WTC11 (cell line): Measurements from ENCODE around the gene CDH12. TPM values are rescaled to one million over a fixed set of nuclear protein-coding genes. Genes with fewer than 3 reads are reported as not detected.

Experiments used
- ATAC-seq: fragments of 200-7000 bp; cut with Tn5 transposase; 2 replicates; pipeline ENCODE4 v1.10.0; 2021; ENCODE audit warnings: mild to moderate bottlenecking, moderate library complexity
- CTCF ChIA-PET: fragments of 300-600 bp; sonication (Branson Sonifier 250); formaldehyde crosslinking; loops from one replicate; lab custom pipeline; 2021; ENCODE audit warnings: antibody characterized with exemption; lab: Charles Lee
- POLR2A ChIA-PET: fragments of 350-600 bp; sonication (Branson Sonifier 250); formaldehyde crosslinking; loops from one replicate; lab custom pipeline; 2021; ENCODE audit warnings: antibody characterized with exemption; lab: Charles Lee
- DNase-seq: peaks from one replicate; pipeline ENCODE4 v3.0.0; 2021; ENCODE audit warnings: low spot score
- H3K27ac Mint-ChIP-seq: 2 replicates; pipeline ENCODE4 v1.8.0; 2021; ENCODE audit warnings: mixed read lengths
- H3K27me3 Mint-ChIP-seq: 2 replicates; pipeline ENCODE4 v1.8.0; 2021; ENCODE audit warnings: low read depth, mild to moderate bottlenecking, moderate library complexity, mixed read lengths
- H3K36me3 Mint-ChIP-seq: 2 replicates; pipeline ENCODE4 v1.8.0; 2021; ENCODE audit warnings: mixed read lengths
- H3K4me1 Mint-ChIP-seq: 2 replicates; pipeline ENCODE4 v1.8.0; 2022; ENCODE audit warnings: mixed read lengths
- H3K4me3 Mint-ChIP-seq: 2 replicates; pipeline ENCODE4 v1.8.0; 2021; ENCODE audit warnings: mild to moderate bottlenecking, moderate library complexity, mixed read lengths
- H3K9me3 Mint-ChIP-seq: 2 replicates; pipeline ENCODE4 v1.8.0; 2021; ENCODE audit warnings: mixed read lengths
- AFF4 ChIP-seq: sonication (generic); formaldehyde crosslinking; IDR thresholded peaks from 2 replicates; pipeline ENCODE4 v1.8.1; 2023; ENCODE audit warnings: mild to moderate bottlenecking, missing genetic modification reagents, borderline replicate concordance
- ATF1 ChIP-seq: sonication (generic); formaldehyde crosslinking; IDR thresholded peaks from 2 replicates; pipeline ENCODE4 v1.8.1; 2023; ENCODE audit warnings: mild to moderate bottlenecking, moderate library complexity, missing genetic modification reagents
- ATF3 ChIP-seq: sonication (generic); formaldehyde crosslinking; conservative IDR thresholded peaks from 2 replicates; pipeline ENCODE4 v1.8.1; 2022; ENCODE audit warnings: mild to moderate bottlenecking, missing genetic modification reagents
- CREB1 ChIP-seq: sonication (generic); formaldehyde crosslinking; IDR thresholded peaks from 2 replicates; pipeline ENCODE4 v1.8.0; 2023; ENCODE audit warnings: mild to moderate bottlenecking, missing genetic modification reagents
- E2F5 ChIP-seq: sonication (generic); formaldehyde crosslinking; IDR thresholded peaks from 2 replicates; pipeline ENCODE4 v1.8.1; 2022; ENCODE audit warnings: mild to moderate bottlenecking, moderate library complexity, missing genetic modification reagents
- EMX1 ChIP-seq: fragments of 250-450 bp; sonication (Bioruptor Pico); IDR thresholded peaks from 2 replicates; pipeline ENCODE4 v1.8.0; 2021; ENCODE audit warnings: mild to moderate bottlenecking
- FOXK1 ChIP-seq: sonication (generic); formaldehyde crosslinking; IDR thresholded peaks from 2 replicates; pipeline ENCODE4 v1.8.0; 2022; ENCODE audit warnings: mild to moderate bottlenecking, moderate library complexity, missing genetic modification reagents
- GTF2I ChIP-seq: fragments of 250-450 bp; sonication (Bioruptor Pico); conservative IDR thresholded peaks from 2 replicates; pipeline ENCODE4 v1.4.0; 2021; ENCODE audit warnings: mild to moderate bottlenecking
- IRF1 ChIP-seq: sonication (generic); formaldehyde crosslinking; IDR thresholded peaks from 2 replicates; pipeline ENCODE4 v1.8.0; 2023; ENCODE audit warnings: missing genetic modification reagents
- MXD4 ChIP-seq: fragments of 250-450 bp; sonication (Bioruptor Pico); IDR thresholded peaks from 2 replicates; pipeline ENCODE4 v1.8.0; 2021; ENCODE audit warnings: mild to moderate bottlenecking, moderate library complexity, borderline replicate concordance
- NR1H2 ChIP-seq: sonication (generic); formaldehyde crosslinking; IDR thresholded peaks from 2 replicates; pipeline ENCODE4 v1.9.0; 2021; ENCODE audit warnings: mild to moderate bottlenecking, moderate library complexity, missing genetic modification reagents
- OVOL2 ChIP-seq: fragments of 250-450 bp; sonication (Bioruptor Pico); IDR thresholded peaks from 2 replicates; pipeline ENCODE4 v1.9.0; 2021; ENCODE audit warnings: mild to moderate bottlenecking, borderline replicate concordance
- PRDM15 ChIP-seq: sonication (generic); formaldehyde crosslinking; IDR thresholded peaks from 2 replicates; pipeline ENCODE4 v1.8.0; 2022; ENCODE audit warnings: missing genetic modification reagents
- RELA ChIP-seq: sonication (generic); formaldehyde crosslinking; IDR thresholded peaks from 2 replicates; pipeline ENCODE4 v1.8.1; 2022; ENCODE audit warnings: missing genetic modification reagents, mild to moderate bottlenecking, borderline replicate concordance
- SMAD4 ChIP-seq: sonication (generic); formaldehyde crosslinking; IDR thresholded peaks from 2 replicates; pipeline ENCODE4 v1.8.0; 2022; ENCODE audit warnings: mild to moderate bottlenecking, missing genetic modification reagents
- SP1 ChIP-seq: sonication (generic); formaldehyde crosslinking; conservative IDR thresholded peaks from 2 replicates; pipeline ENCODE4 v1.8.1; 2022; ENCODE audit warnings: missing genetic modification reagents
- TEAD1 ChIP-seq: sonication (generic); formaldehyde crosslinking; IDR thresholded peaks from 2 replicates; pipeline ENCODE4 v1.8.0; 2022; ENCODE audit warnings: mild to moderate bottlenecking, missing genetic modification reagents
- USF2 ChIP-seq: sonication (generic); formaldehyde crosslinking; IDR thresholded peaks from 2 replicates; pipeline ENCODE4 v1.8.1; 2023; ENCODE audit warnings: mild to moderate bottlenecking, missing genetic modification reagents, moderate library complexity
- ZNF425 ChIP-seq: fragments of 250-450 bp; sonication (Bioruptor Pico); conservative IDR thresholded peaks from 2 replicates; pipeline ENCODE4 v1.9.0; 2021; ENCODE audit warnings: mild to moderate bottlenecking
- ZSCAN18 ChIP-seq: fragments of 250-450 bp; sonication (Bioruptor Pico); IDR thresholded peaks from 2 replicates; pipeline ENCODE4 v2.1.2; 2022; ENCODE audit warnings: mild to moderate bottlenecking, moderate library complexity
- total RNA-seq: library from RNA; stranded (reverse); gene quantifications from 3 replicates; pipeline ENCODE4 v1.2.3, GENCODE V29; 2021

Gene CDH12
- total RNA-seq, 1 experiment from 2014 or later: not detected

- no peak overlapping the region for H3K27ac Mint-ChIP-seq
- DNase-seq: no peak
- no peak for TF ChIP-seq OVOL2 (CRISPR knock-in tag)
- no peak for TF ChIP-seq RELA
- no peak for TF ChIP-seq ZNF425
- TF ChIP-seq SMAD4 (CRISPR knock-in tag): no peak
- TF ChIP-seq MXD4 (CRISPR knock-in tag): no peak
- no peak for TF ChIP-seq ATF1 (CRISPR knock-in tag)
- TF ChIP-seq CREB1 (CRISPR knock-in tag): no peak
- no peak for TF ChIP-seq E2F5
- no peak for TF ChIP-seq EMX1 (CRISPR knock-in tag)
- TF ChIP-seq ATF3: no peak
- TF ChIP-seq AFF4: no peak
- no peak for TF ChIP-seq SP1
- TF ChIP-seq IRF1: no peak
- TF ChIP-seq PRDM15 (CRISPR knock-in tag): no peak
- no peak for TF ChIP-seq NR1H2 (CRISPR knock-in tag)
- TF ChIP-seq TEAD1: no peak
- TF ChIP-seq GTF2I: no peak
- no peak for TF ChIP-seq USF2 (CRISPR knock-in tag)
- no peak for TF ChIP-seq FOXK1 (CRISPR knock-in tag)
- no peak for TF ChIP-seq ZSCAN18 (CRISPR knock-in tag)
- TF ChIP-seq, all 79 proteins: peak for 0
- POLR2A ChIA-PET: no interaction called here
- ATAC-seq: no peak
- Mint-ChIP-seq H3K9me3 (peaks cover 9% of the 10 kb centered on the region), H3K27me3 (no peaks in the 10 kb centered on the region), H3K4me3 (no peak overlapping the region), H3K36me3 (no peaks in the 10 kb centered on the region; the same call in 1 of the 2 replicates), H3K4me1 (no peaks in the 10 kb centered on the region)
- CTCF ChIA-PET: no interaction called here
Measured at GRCh38 chr5:22787807-22788206, 65.3 kb downstream of the CDH12 start.
